GM12878 (cell line): ENCODE data around the gene ZCCHC3. TPM values are rescaled to one million over a fixed set of nuclear protein-coding genes. Genes with fewer than 3 reads are reported as not detected.

Experiments used
- BACH1 ChIP-seq: fragments of 450-650 bp; IDR thresholded peaks from 2 replicates; pipeline ENCODE4 v1.6.1; 2017; ENCODE audit warnings: mild to moderate bottlenecking, borderline replicate concordance
- CREB1 ChIP-seq: IDR thresholded peaks from 2 replicates; pipeline ENCODE4 v1.6.1; 2012; ENCODE audit warnings: low read depth, mild to moderate bottlenecking, inconsistent platforms
- EGR1 ChIP-seq, 2 experiments: IDR thresholded peaks; 1 replicate in 1 of 2; 2 replicates in 1 of 2; pipeline ENCODE4 v1.6.1; 2011 to 2012; ENCODE audit warnings: low read depth in 2 of 2, low read length in 2 of 2, borderline replicate concordance in 1 of 2, mild to moderate bottlenecking in 1 of 2, moderate library complexity in 1 of 2
- ETV6 ChIP-seq, 2 experiments: fragments of 450-650 bp in 1 of 2; IDR thresholded peaks in 1 of 2; conservative IDR thresholded peaks in 1 of 2; 2 replicates each; pipeline ENCODE4 v1.6.1; 2014; ENCODE audit warnings: antibody characterized with exemption in 1 of 2, borderline replicate concordance in 1 of 2, low read depth in 1 of 2, mild to moderate bottlenecking in 1 of 2, moderate library complexity in 1 of 2
- EZH2 ChIP-seq: IDR thresholded peaks from 2 replicates; pipeline ENCODE4 v1.6.1; 2012; ENCODE audit warnings: low read depth, mild to moderate bottlenecking, control low read depth, inconsistent platforms, low read length, borderline replicate concordance; ENCODE audit not compliant: control insufficient read depth
- MYC ChIP-seq: IDR thresholded peaks from 2 replicates; pipeline ENCODE4 v1.6.1; 2011; ENCODE audit warnings: mild to moderate bottlenecking, low read length, moderate library complexity, inconsistent platforms; ENCODE audit not compliant: insufficient read depth, insufficient replicate concordance, insufficient read length, severe bottlenecking
- NR2F1 ChIP-seq: fragments of 450-650 bp; conservative IDR thresholded peaks from 2 replicates; pipeline ENCODE4 v1.6.1; 2017; ENCODE audit warnings: mild to moderate bottlenecking
- PML ChIP-seq: IDR thresholded peaks from 2 replicates; pipeline ENCODE4 v1.6.1; 2012; ENCODE audit warnings: low read length, inconsistent platforms
- POU2F2 ChIP-seq: IDR thresholded peaks from 3 replicates; pipeline ENCODE4 v1.6.1; 2011; ENCODE audit warnings: low read depth, mild to moderate bottlenecking, low read length, borderline replicate concordance
- RAD21 ChIP-seq: IDR thresholded peaks from 2 replicates; pipeline ENCODE4 v1.6.1; 2011; ENCODE audit warnings: mild to moderate bottlenecking, low read depth, low read length, moderate library complexity; ENCODE audit not compliant: insufficient read depth
- RAD51 ChIP-seq: fragments of 450-650 bp; IDR thresholded peaks from 2 replicates; pipeline ENCODE4 v1.6.1; 2016; ENCODE audit warnings: moderate library complexity, mild to moderate bottlenecking, inconsistent platforms
- RB1 ChIP-seq: fragments of 450-650 bp; formaldehyde crosslinking; IDR thresholded peaks from 2 replicates; pipeline ENCODE4 v1.6.1; 2017; ENCODE audit warnings: mild to moderate bottlenecking, borderline replicate concordance
- RCOR1 ChIP-seq: conservative IDR thresholded peaks from 2 replicates; pipeline ENCODE4 v1.6.1; 2012; ENCODE audit warnings: low read depth, low read length, improper control_type of control experiment
- RUNX3 ChIP-seq: IDR thresholded peaks from 2 replicates; pipeline ENCODE4 v1.6.1; 2012; ENCODE audit warnings: low read length, inconsistent platforms
- SP1 ChIP-seq: IDR thresholded peaks from one replicate; pipeline ENCODE4 v1.6.1; 2011; ENCODE audit warnings: low read depth, low read length
- ZNF384 ChIP-seq: IDR thresholded peaks from 2 replicates; pipeline ENCODE4 v1.6.1; 2012; ENCODE audit warnings: low read depth, mild to moderate bottlenecking, low read length, improper control_type of control experiment, borderline replicate concordance
- polyA plus RNA-seq, 11 experiments: library from polyadenylated mRNA; depleted of rRNA in 4 of 11; unstranded in 6 of 11; stranded (reverse) in 5 of 11; fragments of >200 nt; fragmentation: Nextera tagmentation in 4 of 11; fragmentation: Illumina TruSeq in 1 of 11; extraction: Ambion mirVana in 4 of 11; extraction: Trizol in 1 of 11; gene quantifications; 1 replicate in 1 of 11; 2 replicates in 10 of 11; pipeline versions ENCODE4 v1.2.1 to v1.2.3, GENCODE V29; 2011 to 2016; ENCODE audit warnings: inconsistent platforms in 2 of 11, missing spikeins in 2 of 11, low read depth in 1 of 11
- total RNA-seq, 4 experiments: library from RNA; depleted of rRNA in 3 of 4; stranded (reverse); fragments of >200 nt in 3 of 4; fragmentation: Illumina TruSeq in 1 of 4; extraction: Trizol in 1 of 4; gene quantifications; 2 replicates each; pipeline versions ENCODE4 v1.2.1 to v1.2.3, GENCODE V29; 2013 to 2021
- TF ChIP-seq, protein P1 (sequence below): fragments of 450-650 bp; IDR thresholded peaks from 2 replicates; pipeline ENCODE4 v1.6.1; 2014; ENCODE audit warnings: mild to moderate bottlenecking
- TF ChIP-seq, protein P2 (sequence below): fragments of 450-650 bp; conservative IDR thresholded peaks from 2 replicates; pipeline ENCODE4 v1.6.1; 2017; ENCODE audit warnings: mild to moderate bottlenecking, moderate library complexity
- TF ChIP-seq, protein P3 (sequence below): IDR thresholded peaks from 2 replicates; pipeline ENCODE4 v1.6.1; 2011; ENCODE audit warnings: mild to moderate bottlenecking, low read depth, low read length, moderate library complexity; ENCODE audit not compliant: insufficient replicate concordance
- TF ChIP-seq, protein P4 (sequence below): fragments of 450-650 bp; IDR thresholded peaks from 2 replicates; pipeline ENCODE4 v1.6.1; 2017; ENCODE audit warnings: mild to moderate bottlenecking, moderate library complexity

The ZCCHC3 gene
- total and polyA plus RNA-seq, 10 of the 15 experiments (the other 5 are each of a cell fraction or from before 2014, with no cell fraction given) = 5.3 to 36.1 (median 17.2) TPM

DNA sequence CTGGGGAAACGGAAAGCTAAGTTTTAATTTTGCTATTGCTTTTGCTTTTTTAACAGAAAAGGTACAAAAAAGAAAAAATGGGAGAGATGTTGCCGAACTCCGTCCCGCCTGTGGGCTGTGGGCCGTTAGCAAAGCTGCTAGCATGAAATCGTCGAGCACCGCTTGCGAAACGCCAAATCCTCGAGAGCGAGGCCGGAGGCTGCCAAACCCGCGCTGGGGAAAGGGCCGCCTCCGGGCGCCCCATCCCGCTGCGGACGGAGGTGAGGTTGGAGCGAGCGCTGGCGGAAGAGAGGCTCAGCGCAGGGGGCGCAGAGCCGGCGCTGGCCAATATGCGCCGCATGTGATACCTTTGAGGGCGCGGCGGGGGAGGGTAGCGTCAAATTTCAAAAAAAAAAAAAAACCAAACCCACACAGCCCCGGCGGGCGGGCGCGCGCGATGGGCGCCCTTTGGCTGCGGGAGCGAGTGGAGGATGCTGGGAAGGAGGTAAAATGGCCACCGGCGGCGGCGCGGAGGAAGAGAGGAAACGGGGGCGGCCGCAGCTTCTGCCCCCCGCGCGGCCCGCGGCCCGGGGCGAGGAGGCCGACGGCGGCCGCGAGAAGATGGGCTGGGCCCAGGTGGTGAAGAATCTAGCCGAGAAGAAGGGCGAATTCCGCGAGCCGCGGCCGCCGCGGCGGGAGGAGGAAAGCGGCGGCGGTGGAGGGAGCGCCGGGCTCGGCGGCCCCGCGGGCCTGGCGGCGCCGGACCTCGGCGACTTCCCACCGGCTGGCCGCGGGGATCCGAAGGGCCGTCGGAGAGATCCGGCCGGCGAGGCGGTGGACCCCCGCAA, at the start of gene ZCCHC3 (continued):
- TF ChIP-seq, protein P1, sequence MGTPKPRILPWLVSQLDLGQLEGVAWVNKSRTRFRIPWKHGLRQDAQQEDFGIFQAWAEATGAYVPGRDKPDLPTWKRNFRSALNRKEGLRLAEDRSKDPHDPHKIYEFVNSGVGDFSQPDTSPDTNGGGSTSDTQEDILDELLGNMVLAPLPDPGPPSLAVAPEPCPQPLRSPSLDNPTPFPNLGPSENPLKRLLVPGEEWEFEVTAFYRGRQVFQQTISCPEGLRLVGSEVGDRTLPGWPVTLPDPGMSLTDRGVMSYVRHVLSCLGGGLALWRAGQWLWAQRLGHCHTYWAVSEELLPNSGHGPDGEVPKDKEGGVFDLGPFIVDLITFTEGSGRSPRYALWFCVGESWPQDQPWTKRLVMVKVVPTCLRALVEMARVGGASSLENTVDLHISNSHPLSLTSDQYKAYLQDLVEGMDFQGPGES = no peak
- peak; percentile 80; the same call in 2 of the 3 replicates for TF ChIP-seq POU2F2
- peak; percentile 60; the same call in 1 of the 2 replicates for TF ChIP-seq BACH1
- TF ChIP-seq, protein P2, sequence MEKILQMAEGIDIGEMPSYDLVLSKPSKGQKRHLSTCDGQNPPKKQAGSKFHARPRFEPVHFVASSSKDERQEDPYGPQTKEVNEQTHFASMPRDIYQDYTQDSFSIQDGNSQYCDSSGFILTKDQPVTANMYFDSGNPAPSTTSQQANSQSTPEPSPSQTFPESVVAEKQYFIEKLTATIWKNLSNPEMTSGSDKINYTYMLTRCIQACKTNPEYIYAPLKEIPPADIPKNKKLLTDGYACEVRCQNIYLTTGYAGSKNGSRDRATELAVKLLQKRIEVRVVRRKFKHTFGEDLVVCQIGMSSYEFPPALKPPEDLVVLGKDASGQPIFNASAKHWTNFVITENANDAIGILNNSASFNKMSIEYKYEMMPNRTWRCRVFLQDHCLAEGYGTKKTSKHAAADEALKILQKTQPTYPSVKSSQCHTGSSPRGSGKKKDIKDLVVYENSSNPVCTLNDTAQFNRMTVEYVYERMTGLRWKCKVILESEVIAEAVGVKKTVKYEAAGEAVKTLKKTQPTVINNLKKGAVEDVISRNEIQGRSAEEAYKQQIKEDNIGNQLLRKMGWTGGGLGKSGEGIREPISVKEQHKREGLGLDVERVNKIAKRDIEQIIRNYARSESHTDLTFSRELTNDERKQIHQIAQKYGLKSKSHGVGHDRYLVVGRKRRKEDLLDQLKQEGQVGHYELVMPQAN = no peak; the same call in 1 of the 2 replicates
- peak in 1 of 2 experiments; percentile 64; a peak in 2 of 3 replicates for TF ChIP-seq EGR1 (IDR thresholded peaks at IDR 0.05; ENCODE audit: borderline replicate concordance in 1 of 2, low read depth in 2 of 2, low read length in 2 of 2)
- TF ChIP-seq, protein P3, sequence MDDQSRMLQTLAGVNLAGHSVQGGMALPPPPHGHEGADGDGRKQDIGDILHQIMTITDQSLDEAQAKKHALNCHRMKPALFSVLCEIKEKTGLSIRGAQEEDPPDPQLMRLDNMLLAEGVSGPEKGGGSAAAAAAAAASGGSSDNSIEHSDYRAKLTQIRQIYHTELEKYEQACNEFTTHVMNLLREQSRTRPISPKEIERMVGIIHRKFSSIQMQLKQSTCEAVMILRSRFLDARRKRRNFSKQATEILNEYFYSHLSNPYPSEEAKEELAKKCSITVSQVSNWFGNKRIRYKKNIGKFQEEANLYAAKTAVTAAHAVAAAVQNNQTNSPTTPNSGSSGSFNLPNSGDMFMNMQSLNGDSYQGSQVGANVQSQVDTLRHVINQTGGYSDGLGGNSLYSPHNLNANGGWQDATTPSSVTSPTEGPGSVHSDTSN = no peak
- TF ChIP-seq RUNX3 = peak; percentile 81
- peak; percentile 99 for TF ChIP-seq ZNF384
- no peak for TF ChIP-seq MYC
- TF ChIP-seq CREB1 = peak; percentile 88
- TF ChIP-seq, protein P4, sequence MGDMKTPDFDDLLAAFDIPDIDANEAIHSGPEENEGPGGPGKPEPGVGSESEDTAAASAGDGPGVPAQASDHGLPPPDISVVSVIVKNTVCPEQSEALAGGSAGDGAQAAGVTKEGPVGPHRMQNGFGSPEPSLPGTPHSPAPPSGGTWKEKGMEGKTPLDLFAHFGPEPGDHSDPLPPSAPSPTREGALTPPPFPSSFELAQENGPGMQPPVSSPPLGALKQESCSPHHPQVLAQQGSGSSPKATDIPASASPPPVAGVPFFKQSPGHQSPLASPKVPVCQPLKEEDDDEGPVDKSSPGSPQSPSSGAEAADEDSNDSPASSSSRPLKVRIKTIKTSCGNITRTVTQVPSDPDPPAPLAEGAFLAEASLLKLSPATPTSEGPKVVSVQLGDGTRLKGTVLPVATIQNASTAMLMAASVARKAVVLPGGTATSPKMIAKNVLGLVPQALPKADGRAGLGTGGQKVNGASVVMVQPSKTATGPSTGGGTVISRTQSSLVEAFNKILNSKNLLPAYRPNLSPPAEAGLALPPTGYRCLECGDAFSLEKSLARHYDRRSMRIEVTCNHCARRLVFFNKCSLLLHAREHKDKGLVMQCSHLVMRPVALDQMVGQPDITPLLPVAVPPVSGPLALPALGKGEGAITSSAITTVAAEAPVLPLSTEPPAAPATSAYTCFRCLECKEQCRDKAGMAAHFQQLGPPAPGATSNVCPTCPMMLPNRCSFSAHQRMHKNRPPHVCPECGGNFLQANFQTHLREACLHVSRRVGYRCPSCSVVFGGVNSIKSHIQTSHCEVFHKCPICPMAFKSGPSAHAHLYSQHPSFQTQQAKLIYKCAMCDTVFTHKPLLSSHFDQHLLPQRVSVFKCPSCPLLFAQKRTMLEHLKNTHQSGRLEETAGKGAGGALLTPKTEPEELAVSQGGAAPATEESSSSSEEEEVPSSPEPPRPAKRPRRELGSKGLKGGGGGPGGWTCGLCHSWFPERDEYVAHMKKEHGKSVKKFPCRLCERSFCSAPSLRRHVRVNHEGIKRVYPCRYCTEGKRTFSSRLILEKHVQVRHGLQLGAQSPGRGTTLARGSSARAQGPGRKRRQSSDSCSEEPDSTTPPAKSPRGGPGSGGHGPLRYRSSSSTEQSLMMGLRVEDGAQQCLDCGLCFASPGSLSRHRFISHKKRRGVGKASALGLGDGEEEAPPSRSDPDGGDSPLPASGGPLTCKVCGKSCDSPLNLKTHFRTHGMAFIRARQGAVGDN = peak; percentile 46
- TF ChIP-seq EZH2 = no peak
- peak; percentile 87; the same call in 1 of the 2 replicates for TF ChIP-seq RB1
- peak; percentile 62; the same call in 1 of the 2 replicates for TF ChIP-seq NR2F1
- TF ChIP-seq PML = peak; percentile 74; the same call in 1 of the 2 replicates
- TF ChIP-seq SP1 = no peak
- TF ChIP-seq ETV6 (conservative IDR thresholded peaks at IDR 0.05 in 1 of 2, IDR thresholded peaks at IDR 0.05 in 1 of 2; ENCODE audit: borderline replicate concordance in 1 of 2, low read depth in 1 of 2) = peak in 1 of 2 experiments; percentile 39; a peak in 1 of 4 replicates
- TF ChIP-seq RAD51 = no peak
- 0 out of 2 replicates have a peak, but pooled peaks have one; percentile 18 for TF ChIP-seq RCOR1
- TF ChIP-seq RAD21 = no peak
